Measurements from ENCODE around the gene SNX3.

The SNX3 gene

DNA sequence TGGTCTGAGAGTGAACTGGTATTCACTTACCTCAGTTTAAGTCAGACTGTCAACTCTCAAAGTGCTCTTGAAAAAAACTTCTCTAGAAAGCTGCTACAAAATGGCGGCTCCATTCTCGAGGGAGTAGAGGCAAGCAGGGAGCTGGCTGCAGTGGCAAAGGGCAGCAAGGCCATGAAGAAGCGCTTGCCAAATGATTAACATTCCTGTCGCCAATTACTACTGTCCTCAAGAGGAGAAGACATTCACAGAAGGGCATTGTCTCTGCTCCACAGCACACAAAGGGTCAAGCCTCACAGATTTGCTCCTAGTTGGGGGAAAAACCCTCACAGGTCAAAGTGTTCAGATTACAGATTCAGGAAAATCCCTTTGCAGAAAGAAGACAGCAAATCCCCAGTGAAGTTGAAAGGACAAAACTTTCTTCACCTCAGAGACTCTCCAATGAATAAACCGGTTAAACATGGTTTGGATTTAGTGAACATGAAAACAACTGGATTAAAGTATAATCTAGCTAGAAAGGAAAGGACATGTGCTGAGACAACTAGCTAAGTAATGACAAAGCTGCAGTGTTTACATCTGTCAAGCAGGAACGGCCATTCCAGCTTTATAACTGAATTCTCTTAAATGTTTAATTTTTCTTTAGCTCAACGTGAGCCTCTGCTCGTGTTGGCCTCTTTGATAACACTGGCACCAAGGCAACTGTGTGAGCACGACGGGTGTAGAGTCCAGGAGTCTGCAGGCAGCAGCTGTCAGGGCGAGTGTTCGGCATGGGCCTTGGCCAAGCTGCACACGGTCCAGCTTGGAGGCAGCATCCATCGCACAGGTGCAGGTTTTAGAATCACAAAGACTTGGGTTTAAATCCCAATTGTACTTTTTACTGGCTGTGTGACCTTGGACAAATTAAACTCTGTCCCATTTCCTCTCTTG lies 57.4 kb downstream of the SNX3 start:
- H3K36me3 Mint-ChIP-seq = peaks cover 5% of the 10 kb centered on the region
- H3K27ac Mint-ChIP-seq = no peak overlapping the region
- no peaks in the 10 kb centered on the region for H3K9me3 Mint-ChIP-seq
- H3K4me1 Mint-ChIP-seq = no peaks in the 10 kb centered on the region
- H3K4me3 Mint-ChIP-seq = no peak overlapping the region
- CTCF ChIA-PET = no interaction called here
- no peak for DNase-seq
- no peaks in the 10 kb centered on the region for H3K27me3 Mint-ChIP-seq

DNA sequence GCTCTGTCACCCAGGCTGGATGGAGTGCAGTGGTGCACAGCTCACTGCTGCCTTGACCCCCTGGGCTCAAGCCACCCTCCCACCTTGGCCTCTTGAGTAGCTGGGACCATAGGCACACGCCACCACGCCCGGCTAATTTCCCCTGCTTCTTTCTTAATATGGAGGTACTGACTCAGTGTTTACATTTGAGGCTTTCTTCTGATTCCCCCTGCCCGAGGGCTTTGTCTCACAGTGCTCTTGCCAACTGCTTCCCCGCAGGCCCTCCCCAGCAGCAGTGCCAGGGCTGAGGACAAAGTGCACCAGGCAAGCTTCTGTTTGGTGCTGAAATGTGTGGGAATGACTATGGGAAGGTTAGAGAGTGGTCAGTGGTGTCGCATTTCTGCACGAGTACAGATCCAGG lies 60.2 kb downstream of the SNX3 start:
- DNase-seq = no peak
- Mint-ChIP-seq H3K4me1 (no peaks in the 10 kb centered on the region), H3K27ac (no peak overlapping the region), H3K4me3 (no peak overlapping the region), H3K27me3 (peaks cover 5% of the 10 kb centered on the region), H3K9me3 (no peaks in the 10 kb centered on the region), H3K36me3 (no peaks in the 10 kb centered on the region)
- CTCF ChIA-PET = interaction anchor here (0.9 kb wide), 1 partner anchor 10 kb away, joined by 3 read pairs; no protein-coding TSS in a partner anchor

DNA sequence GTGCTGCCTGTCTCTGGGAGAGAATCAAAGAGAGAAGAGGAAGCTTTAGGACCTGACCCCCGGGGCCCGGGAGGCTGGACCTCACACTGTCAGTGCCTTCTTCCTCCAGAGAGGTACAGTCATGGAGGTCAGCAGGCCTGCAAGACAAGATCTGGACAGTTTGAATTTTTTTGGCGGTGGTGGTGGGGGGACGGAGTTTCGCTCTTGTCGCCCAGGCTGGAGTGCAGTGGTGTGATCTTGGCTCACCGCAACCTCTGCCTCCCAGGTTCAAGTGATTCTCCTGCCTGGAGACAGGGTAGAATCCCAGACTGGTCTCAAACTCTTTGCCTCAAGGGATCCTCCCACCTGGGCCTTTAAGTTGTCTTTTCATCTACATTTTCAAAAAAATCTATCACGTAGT lies 60.7 kb downstream of the SNX3 start:
- H3K27ac Mint-ChIP-seq = no peak overlapping the region
- no peaks in the 10 kb centered on the region for H3K4me1 Mint-ChIP-seq
- peaks cover 10% of the 10 kb centered on the region for H3K27me3 Mint-ChIP-seq
- H3K36me3 Mint-ChIP-seq = no peaks in the 10 kb centered on the region
- H3K4me3 Mint-ChIP-seq = no peak overlapping the region
- no peak for DNase-seq
- no peaks in the 10 kb centered on the region for H3K9me3 Mint-ChIP-seq
- CTCF ChIA-PET = interaction anchor here (0.9 kb wide), 1 partner anchor 10 kb away, joined by 3 read pairs; no protein-coding TSS in a partner anchor

DNA sequence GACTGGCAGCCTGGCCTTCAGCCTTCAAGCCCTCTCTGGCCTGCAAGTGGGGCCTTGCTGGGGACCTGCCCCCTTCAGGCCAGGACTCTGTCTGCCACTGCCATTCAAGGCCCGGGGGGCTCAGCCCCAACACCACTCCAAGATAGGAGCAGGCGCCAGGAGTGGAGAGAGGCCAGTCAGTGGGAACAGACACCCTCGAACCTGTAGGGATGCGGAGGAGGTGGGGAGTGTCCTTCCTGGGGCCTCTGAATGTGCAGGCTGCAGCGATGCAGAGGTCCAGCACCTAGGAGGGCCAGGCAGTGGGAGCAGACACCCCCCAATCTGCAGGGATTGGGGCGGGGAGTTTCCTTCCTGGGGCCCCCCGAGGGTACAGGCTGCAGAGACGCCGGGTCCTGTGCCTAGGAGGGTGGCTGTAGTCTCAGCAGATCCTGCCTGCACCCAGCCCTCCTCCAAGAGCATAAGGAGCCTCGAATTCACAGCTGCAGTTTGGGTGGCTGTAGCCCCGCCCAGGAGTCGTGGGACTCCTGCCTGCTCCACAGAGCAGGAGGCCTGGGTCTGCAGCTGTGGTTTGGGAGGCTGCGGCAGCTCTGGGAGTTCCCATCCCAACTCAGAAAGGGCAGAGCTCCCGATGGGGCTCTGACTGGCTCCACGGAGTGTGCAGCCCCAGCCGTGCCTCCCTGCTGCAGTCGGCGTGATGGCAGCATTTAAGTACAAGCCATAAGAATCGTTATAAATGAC lies 61.9 kb downstream of the SNX3 start:
- CTCF ChIA-PET = no interaction called here
- H3K4me3 Mint-ChIP-seq = no peak overlapping the region
- H3K36me3 Mint-ChIP-seq = no peaks in the 10 kb centered on the region
- H3K4me1 Mint-ChIP-seq = no peaks in the 10 kb centered on the region
- no peak for DNase-seq
- H3K27ac Mint-ChIP-seq = no peak overlapping the region
- H3K27me3 Mint-ChIP-seq = peaks cover 22% of the 10 kb centered on the region
- H3K9me3 Mint-ChIP-seq = no peaks in the 10 kb centered on the region

DNA sequence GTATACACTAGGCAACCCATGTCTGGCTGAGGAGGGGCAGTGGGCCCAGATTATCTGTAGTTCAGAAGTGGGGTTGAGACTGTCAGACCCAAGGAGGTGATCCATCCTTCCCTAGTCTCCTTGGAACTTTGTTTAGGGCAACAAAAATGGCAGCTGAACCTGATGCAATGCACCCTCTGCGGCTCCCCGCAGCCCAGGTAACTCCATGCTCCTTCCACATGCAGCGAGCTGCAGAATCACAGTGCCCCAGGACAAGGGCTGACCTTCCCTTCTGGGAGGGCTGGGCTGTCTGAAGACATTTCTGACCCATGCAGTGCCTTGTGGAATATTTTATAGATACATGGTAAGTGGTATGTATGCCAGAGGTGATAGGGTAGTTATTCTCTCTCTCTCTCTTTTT lies 65.6 kb downstream of the SNX3 start:
- Mint-ChIP-seq H3K4me3 (no peak overlapping the region), H3K4me1 (no peaks in the 10 kb centered on the region), H3K27ac (no peak overlapping the region), H3K36me3 (no peaks in the 10 kb centered on the region), H3K9me3 (no peaks in the 10 kb centered on the region), H3K27me3 (peaks cover 50% of the 10 kb centered on the region)
- DNase-seq = no peak
- CTCF ChIA-PET = no interaction called here

DNA sequence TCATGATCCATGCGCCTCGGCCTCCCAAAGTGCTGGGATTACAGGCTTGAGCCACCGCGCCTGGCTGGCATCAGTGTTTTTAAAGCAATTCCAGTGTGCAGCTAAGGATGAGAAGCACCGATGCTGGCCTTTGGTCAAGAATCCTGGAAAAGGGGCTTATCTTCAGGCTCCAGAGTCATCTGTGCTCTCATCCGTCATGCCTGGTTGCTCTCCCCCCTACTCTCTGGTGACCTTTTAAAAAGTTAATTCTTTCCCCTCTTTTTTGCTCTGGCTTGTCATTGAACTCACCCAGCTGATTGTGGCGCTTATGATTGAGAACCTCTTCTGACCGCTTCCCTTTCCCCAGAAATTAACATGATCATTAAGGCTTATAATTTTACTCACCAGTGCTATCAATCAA lies 66.3 kb downstream of the SNX3 start:
- no peaks in the 10 kb centered on the region for H3K9me3 Mint-ChIP-seq
- CTCF ChIA-PET = no interaction called here
- H3K4me3 Mint-ChIP-seq = no peak overlapping the region
- H3K36me3 Mint-ChIP-seq = no peaks in the 10 kb centered on the region
- peaks cover 54% of the 10 kb centered on the region for H3K27me3 Mint-ChIP-seq
- no peak for DNase-seq
- H3K4me1 Mint-ChIP-seq = no peaks in the 10 kb centered on the region
- no peak overlapping the region for H3K27ac Mint-ChIP-seq

DNA sequence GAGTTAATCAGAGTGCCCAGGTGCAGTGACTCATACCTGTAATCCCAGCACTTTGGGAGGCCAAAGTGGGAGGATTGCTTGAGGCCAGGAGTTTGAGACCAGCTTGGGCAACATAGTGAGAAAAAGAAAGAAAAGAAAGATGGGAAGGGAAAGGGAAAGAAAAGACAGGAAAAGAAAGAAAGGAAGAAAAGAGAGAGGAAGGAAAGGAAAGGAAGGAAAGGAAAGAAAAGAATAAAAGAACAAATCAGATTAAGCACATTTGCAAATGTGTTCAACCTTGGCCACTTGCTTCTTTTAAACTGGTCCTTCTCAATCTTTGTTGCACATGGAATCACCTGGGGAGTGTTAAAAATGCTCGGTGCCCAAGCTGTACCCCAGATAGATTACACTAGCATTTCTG lies 67.0 kb downstream of the SNX3 start:
- Mint-ChIP-seq H3K27ac (no peak overlapping the region), H3K9me3 (no peaks in the 10 kb centered on the region)

DNA sequence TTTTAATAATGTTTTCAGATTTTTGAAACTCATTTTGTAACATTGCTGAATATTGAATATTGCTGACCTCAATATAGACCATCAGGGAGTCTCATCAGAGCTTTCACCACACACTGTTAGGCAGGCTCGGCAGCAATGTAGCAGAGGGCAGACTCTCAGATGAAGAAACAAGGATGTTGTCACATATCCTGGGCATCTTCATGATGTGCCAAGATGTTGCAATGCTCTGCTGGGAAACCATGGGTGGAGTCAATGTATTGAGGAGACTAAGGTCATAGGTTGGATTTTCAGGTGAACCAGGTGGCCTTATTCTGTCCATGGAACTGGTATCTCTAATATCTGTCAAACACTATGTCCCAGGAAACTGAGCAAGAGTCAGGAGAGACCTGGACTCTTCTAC lies 67.7 kb downstream of the SNX3 start:
- H3K9me3 Mint-ChIP-seq = no peaks in the 10 kb centered on the region
- no peak overlapping the region for H3K4me3 Mint-ChIP-seq
- no peak overlapping the region for H3K27ac Mint-ChIP-seq
- H3K27me3 Mint-ChIP-seq = peaks cover 61% of the 10 kb centered on the region
- no peak for DNase-seq
- CTCF ChIA-PET = interaction anchor here (0.6 kb wide), 1 partner anchor 62 kb away, joined by 3 read pairs; no protein-coding TSS in a partner anchor
- H3K36me3 Mint-ChIP-seq = no peaks in the 10 kb centered on the region
- H3K4me1 Mint-ChIP-seq = no peaks in the 10 kb centered on the region

More for the DNA sequence above, 67.0 kb downstream of the SNX3 start:
- peaks cover 58% of the 10 kb centered on the region for H3K27me3 Mint-ChIP-seq
- no peaks in the 10 kb centered on the region for H3K4me1 Mint-ChIP-seq
- H3K4me3 Mint-ChIP-seq = no peak overlapping the region
- CTCF ChIA-PET = no interaction called here
- DNase-seq = no peak
- no peaks in the 10 kb centered on the region for H3K36me3 Mint-ChIP-seq

DNA sequence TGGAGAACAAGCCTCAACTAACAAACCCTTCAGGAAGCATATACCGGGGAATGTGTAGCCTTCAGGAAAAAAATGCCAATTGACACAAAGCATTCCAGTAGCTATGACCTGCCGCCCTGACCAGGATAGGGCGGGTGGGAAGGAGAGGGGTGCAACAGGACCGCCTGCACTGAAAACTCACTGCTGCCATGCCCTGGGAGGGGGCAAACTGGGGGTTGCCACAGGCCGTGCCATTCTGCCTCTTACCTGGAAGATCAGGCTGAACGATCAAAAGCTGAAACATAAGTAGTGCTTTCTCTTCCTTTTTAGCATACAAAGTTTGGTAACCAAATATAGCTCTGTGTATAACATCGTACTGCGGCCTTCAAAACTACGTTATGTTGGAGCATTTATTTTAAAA lies 73.3 kb downstream of the SNX3 start:
- CTCF ChIA-PET = no interaction called here
- peaks cover 53% of the 10 kb centered on the region for H3K27me3 Mint-ChIP-seq
- H3K4me1 Mint-ChIP-seq = no peaks in the 10 kb centered on the region
- no peaks in the 10 kb centered on the region for H3K9me3 Mint-ChIP-seq
- H3K36me3 Mint-ChIP-seq = no peaks in the 10 kb centered on the region
- no peak overlapping the region for H3K4me3 Mint-ChIP-seq
- no peak overlapping the region for H3K27ac Mint-ChIP-seq
- no peak for DNase-seq

DNA sequence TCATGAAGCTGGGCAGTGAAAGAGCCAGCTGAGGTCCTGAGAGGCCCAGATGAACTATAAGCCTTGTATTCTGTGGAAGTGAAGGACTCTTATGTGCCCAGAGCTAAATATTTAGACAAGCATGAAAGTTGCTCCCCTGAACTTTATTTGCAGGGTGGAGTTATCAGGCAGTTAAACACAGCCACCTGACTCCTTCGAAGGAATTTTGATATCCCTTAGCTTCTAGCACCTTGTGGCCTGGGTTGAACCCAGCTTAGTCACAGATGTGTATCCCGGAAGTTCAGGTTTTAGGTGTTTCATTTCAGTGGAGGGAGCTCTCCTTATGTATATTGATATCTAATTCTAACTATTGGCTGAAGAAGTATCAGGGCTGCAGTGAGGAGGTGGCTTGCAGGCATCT lies 74.6 kb downstream of the SNX3 start:
- H3K27ac Mint-ChIP-seq = no peak overlapping the region

DNA sequence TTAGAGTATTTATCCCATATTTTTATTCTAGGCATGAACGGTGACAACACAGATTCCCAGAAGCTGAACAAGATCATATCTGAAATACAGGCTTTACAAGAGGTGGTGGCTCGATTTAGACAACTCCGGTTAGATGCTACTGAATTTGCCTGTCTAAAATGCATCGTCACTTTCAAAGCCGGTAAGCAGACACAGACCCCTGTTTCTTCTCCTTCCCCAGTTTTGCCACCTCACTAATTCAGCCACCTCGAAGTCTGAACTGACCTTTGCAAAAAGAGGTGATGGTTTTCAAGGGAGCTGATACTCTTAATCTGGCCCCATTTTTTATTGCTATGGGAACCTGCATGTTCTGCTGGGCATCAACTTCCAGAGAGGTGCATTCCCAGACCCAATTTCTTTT lies 80.1 kb downstream of the SNX3 start:
- Mint-ChIP-seq H3K4me1 (peaks cover 5% of the 10 kb centered on the region), H3K4me3 (no peak overlapping the region), H3K27me3 (peaks cover 57% of the 10 kb centered on the region), H3K36me3 (no peaks in the 10 kb centered on the region), H3K27ac (no peak overlapping the region), H3K9me3 (no peaks in the 10 kb centered on the region)
- CTCF ChIA-PET = interaction anchor here (0.8 kb wide), 1 partner anchor 311 kb away, joined by 4 read pairs; no protein-coding TSS in a partner anchor
- DNase-seq = no peak

More for the DNA sequence above, 74.6 kb downstream of the SNX3 start:
- DNase-seq = no peak
- Mint-ChIP-seq H3K9me3 (no peaks in the 10 kb centered on the region), H3K4me3 (no peak overlapping the region), H3K36me3 (no peaks in the 10 kb centered on the region), H3K4me1 (no peaks in the 10 kb centered on the region), H3K27me3 (peaks cover 55% of the 10 kb centered on the region)
- CTCF ChIA-PET = interaction anchor here (0.6 kb wide), 1 partner anchor 335 kb away, joined by 3 read pairs; no protein-coding TSS in a partner anchor

DNA sequence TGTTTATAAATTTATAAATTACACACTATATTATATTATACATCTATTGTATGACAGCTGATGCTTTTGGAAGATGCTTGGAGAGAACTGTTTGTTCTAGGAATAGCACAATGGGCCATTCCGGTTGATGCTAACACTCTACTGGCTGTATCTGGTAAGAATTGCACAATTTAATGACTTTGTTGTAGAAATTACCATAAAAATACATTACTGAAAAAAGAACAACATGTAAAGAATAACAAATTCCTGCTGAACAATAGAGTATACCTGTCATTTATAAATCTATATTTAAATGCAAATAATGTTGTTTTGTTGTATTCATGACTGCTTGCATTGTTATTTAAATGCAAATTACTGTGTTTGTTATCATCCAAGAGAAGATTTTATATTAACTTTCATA lies 80.6 kb downstream of the SNX3 start:
- CTCF ChIA-PET = interaction anchor here (0.6 to 0.8 kb wide), 2 partner anchors 311 to 312 kb away, joined by 3 to 4 read pairs; no protein-coding TSS in a partner anchor
- no peak overlapping the region for H3K4me3 Mint-ChIP-seq
- no peaks in the 10 kb centered on the region for H3K36me3 Mint-ChIP-seq
- peaks cover 60% of the 10 kb centered on the region for H3K27me3 Mint-ChIP-seq
- peaks cover 9% of the 10 kb centered on the region for H3K4me1 Mint-ChIP-seq
- no peak for DNase-seq
- no peak overlapping the region for H3K27ac Mint-ChIP-seq
- H3K9me3 Mint-ChIP-seq = no peaks in the 10 kb centered on the region

DNA sequence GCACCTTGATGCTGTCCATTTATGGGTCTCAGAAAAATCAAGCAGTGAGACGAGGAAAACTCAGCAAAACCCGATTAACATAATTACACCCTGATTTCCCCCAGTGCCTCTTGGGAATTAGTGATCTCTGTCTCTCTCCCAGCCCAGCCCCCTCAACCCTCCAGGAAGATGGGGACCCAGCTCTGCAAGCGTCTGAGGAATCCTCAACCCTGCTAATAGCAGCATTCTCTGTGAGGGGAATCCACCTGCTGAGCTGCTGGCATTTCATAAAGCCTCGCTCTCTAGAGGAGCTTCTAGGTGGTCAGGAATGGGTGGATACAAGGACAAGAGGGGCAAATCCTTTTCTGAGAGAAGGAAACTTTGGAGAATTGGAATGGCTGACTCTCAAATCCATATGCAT lies 81.1 kb downstream of the SNX3 start:
- CTCF ChIA-PET = interaction anchor here (0.6 kb wide), 1 partner anchor 312 kb away, joined by 3 read pairs; no protein-coding TSS in a partner anchor
- H3K36me3 Mint-ChIP-seq = no peaks in the 10 kb centered on the region
- no peak overlapping the region for H3K4me3 Mint-ChIP-seq
- peaks cover 66% of the 10 kb centered on the region for H3K27me3 Mint-ChIP-seq
- H3K4me1 Mint-ChIP-seq = peaks cover 13% of the 10 kb centered on the region
- H3K27ac Mint-ChIP-seq = no peak overlapping the region
- no peak for DNase-seq
- no peaks in the 10 kb centered on the region for H3K9me3 Mint-ChIP-seq

DNA sequence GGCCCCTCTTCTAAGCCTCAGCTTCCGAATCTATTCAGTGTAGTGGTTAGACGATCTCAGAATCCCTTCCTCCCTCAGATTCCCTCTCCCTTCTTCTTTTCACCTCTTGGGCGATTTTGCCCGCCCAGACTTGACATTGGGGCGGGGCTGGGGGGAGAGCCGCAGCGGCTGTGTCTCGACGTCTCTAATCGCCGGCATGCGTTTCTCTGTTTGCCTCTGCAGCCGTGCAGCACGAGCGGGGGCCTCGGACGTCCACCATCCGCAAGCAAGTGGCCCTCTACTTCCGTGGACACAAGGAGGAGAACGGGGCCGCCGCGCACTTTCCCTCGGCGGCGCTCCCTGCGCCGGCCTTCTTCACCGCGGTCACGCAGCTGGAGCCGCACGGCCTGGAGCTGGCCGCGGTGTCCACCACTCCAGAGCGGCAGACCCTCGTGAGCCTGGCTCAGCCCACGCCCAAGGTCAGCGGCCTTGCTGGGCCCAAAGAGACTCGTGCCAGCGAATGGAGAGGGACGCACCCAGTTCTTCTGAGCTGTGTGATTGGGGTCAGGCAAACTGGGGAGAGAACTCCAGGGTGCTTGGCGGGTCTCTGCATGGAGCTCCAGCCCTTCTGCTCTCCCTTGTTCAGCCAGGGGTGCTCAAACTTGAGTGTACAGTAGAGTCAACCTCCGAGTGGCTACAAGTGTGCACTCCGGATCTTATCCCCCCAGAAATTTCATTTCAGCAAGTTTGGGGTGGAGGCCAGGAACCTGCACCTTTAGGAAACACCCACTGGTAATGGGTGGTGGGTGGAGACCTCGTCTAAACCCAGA lies 84.4 kb downstream of the SNX3 start:
- peak overlapping the region; percentile 77 for H3K27ac Mint-ChIP-seq
- DNase-seq = no peak
- peak overlapping the region; percentile 10 for H3K4me3 Mint-ChIP-seq
- H3K9me3 Mint-ChIP-seq = no peaks in the 10 kb centered on the region
- H3K27me3 Mint-ChIP-seq = peaks cover 79% of the 10 kb centered on the region
- H3K4me1 Mint-ChIP-seq = peaks cover 13% of the 10 kb centered on the region
- CTCF ChIA-PET = interaction anchor here (1.4 to 1.7 kb wide), 4 partner anchors 64 to 321 kb away, joined by 3 to 11 read pairs (median 4); no protein-coding TSS in a partner anchor
- H3K36me3 Mint-ChIP-seq = no peaks in the 10 kb centered on the region
